Mononuclear cell (primary cell): Measurements from ENCODE around the gene TRIM3. TPM values are rescaled to one million over a fixed set of nuclear protein-coding genes. Genes with fewer than 3 reads are reported as not detected.

Experiments used
- H3K27me3 ChIP-seq: 2 replicates; pipeline ENCODE4 v1.6.0; 2011; ENCODE audit warnings: low read length, control low read depth; ENCODE audit not compliant: insufficient read depth
- H3K4me1 ChIP-seq: 2 replicates; pipeline ENCODE4 v1.5.1; 2011; ENCODE audit warnings: mild to moderate bottlenecking, low read length, control low read depth; ENCODE audit not compliant: insufficient read depth
- H3K4me3 ChIP-seq: 2 replicates; pipeline ENCODE4 v1.5.1; 2011; ENCODE audit warnings: mild to moderate bottlenecking, low read length, moderate library complexity
- H3K9me3 ChIP-seq: 2 replicates; pipeline ENCODE4 v1.5.1; 2011; ENCODE audit warnings: low read depth, mild to moderate bottlenecking, control low read depth, low read length
- total RNA-seq: library from RNA; depleted of rRNA; stranded (reverse); fragments of >200 nt; gene quantifications from one replicate; pipeline ENCODE4 v1.2.3, GENCODE V29; 2012

Gene TRIM3
- total RNA-seq, 1 donor: 12.1 TPM

GRCh38 chr11:6405052-6405667 lies 68.6 kb downstream of the TRIM3 start:
- Histone ChIP-seq H3K4me1 (peaks cover 48% of the 10 kb centered on the region), H3K27me3 (no peaks in the 10 kb centered on the region), H3K9me3 (no peaks in the 10 kb centered on the region), H3K4me3 (no peak overlapping the region)

GRCh38 chr11:6404342-6405051 lies 69.2 kb downstream of the TRIM3 start:
- Histone ChIP-seq H3K9me3 (no peaks in the 10 kb centered on the region), H3K27me3 (no peaks in the 10 kb centered on the region), H3K4me1 (peaks cover 48% of the 10 kb centered on the region), H3K4me3 (no peak overlapping the region)

DNA sequence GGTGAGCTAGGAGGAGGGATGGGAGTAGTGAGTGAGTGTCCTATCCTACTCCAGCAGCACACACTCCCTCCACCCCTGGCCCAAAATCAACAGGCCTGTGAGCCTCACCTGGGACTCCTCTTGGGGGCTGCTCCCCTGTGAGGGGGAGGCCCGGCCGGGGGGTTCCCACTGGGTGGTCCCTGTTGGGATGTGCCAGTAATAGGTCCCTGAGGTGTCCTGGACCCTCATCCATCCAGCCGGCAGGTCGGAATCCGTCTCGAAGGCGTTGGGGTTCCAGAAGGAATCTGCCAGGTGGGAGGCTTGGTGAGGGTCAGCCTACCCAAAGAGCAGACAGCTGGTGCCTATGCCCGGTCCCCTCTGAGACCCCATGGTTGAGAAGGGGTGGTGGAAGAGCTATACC lies 70.2 kb downstream of the TRIM3 start:
- Histone ChIP-seq H3K27me3 (no peaks in the 10 kb centered on the region), H3K9me3 (no peaks in the 10 kb centered on the region), H3K4me3 (no peak overlapping the region), H3K4me1 (peaks cover 48% of the 10 kb centered on the region)

DNA sequence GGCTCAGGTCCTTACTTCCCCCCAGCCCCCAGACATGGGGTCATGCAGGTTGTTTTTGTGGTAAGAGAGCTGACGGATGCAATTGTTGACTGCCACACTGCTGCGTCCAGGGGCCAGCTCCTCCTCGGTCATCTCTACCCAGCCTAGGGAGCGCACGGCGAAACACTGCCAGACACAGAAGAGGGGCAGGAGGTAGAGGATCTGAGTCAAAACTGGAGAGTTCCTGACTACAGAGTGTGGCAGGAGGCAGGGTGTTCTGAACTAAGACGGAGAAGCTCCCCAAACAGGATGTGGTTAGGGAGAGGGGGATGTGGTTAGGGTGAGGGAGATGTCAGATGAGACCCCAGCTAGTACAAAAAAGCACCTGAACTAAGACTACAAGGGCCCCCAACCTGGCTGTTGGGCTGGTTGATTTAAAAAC lies 71.2 kb downstream of the TRIM3 start:
- H3K27me3 ChIP-seq: no peaks in the 10 kb centered on the region
- peaks cover 48% of the 10 kb centered on the region for H3K4me1 ChIP-seq
- no peaks in the 10 kb centered on the region for H3K9me3 ChIP-seq
- H3K4me3 ChIP-seq: no peak overlapping the region

DNA sequence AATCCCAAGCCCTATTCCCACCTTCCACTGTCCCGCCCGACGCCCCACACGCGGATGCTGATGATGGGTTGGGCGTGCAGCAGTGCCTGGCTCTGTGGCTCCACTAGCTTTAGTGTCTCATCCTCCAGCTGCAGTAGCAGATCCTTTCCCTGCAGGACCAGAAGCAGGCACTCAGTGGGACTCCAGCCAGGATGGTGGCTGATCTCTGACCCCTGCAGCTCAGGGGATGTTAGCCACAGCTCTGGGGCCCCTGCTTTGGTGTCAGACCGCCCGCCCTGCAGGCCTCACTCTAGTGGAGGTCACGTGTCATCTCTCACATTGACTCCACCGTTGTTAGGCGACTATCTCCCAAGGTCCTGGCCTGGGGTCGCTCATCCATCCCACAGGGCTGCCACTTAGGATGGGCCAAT lies 71.7 kb downstream of the TRIM3 start:
- Histone ChIP-seq H3K27me3 (no peaks in the 10 kb centered on the region), H3K9me3 (no peaks in the 10 kb centered on the region), H3K4me1 (peaks cover 48% of the 10 kb centered on the region), H3K4me3 (no peak overlapping the region)

DNA sequence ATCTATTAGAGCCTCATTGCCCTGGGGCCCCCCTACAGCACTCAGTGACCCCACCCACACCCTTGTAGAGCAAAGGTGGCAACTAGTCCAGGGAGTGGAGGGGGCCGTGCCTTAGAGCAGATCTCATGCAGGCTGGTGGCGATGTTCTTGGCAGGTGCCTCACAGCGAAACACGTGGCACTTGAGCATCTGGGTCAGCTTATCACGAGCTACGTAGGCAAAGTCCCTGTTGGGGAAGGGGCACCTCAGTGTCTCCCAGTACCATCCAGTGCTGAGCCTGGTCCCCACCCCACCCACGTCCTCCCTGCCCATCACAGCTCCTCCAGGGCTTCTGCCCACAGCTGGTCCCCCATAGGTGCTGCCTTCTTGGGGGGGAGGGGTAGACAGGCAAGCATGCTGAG lies 72.3 kb downstream of the TRIM3 start:
- H3K27me3 ChIP-seq: no peaks in the 10 kb centered on the region
- no peak overlapping the region for H3K4me3 ChIP-seq
- H3K4me1 ChIP-seq: peaks cover 48% of the 10 kb centered on the region
- H3K9me3 ChIP-seq: no peaks in the 10 kb centered on the region

GRCh38 chr11:6400431-6401345 lies 73.1 kb downstream of the TRIM3 start:
- Histone ChIP-seq H3K9me3 (no peaks in the 10 kb centered on the region), H3K4me3 (no peak overlapping the region), H3K4me1 (peaks cover 48% of the 10 kb centered on the region), H3K27me3 (no peaks in the 10 kb centered on the region)

Other genes with a start within 250 kb of the TRIM3 start
- gene FHIP1B, start 239.3 kb downstream of the TRIM3 start, total RNA-seq: 27.6 TPM
- gene CNGA4, start 234.9 kb downstream of the TRIM3 start, total RNA-seq: 0.21 TPM
- gene CCKBR, start 214.1 kb downstream of the TRIM3 start, total RNA-seq: not detected
- 1.8 TPM for gene CAVIN3, start 153.4 kb downstream of the TRIM3 start, total RNA-seq
- gene SMPD1, start 83.5 kb downstream of the TRIM3 start, total RNA-seq: 21.1 TPM
- gene APBB1, start 54.8 kb downstream of the TRIM3 start, total RNA-seq: 57.1 TPM
- gene HPX, start 33.0 kb downstream of the TRIM3 start, total RNA-seq: 0.31 TPM
- 33.3 TPM for gene ARFIP2, start 7.4 kb upstream of the TRIM3 start, total RNA-seq
- gene TIMM10B, start 7.6 kb upstream of the TRIM3 start, total RNA-seq: 70.2 TPM
- gene DNHD1, start 23.3 kb upstream of the TRIM3 start, total RNA-seq: 18.3 TPM
- 19.0 TPM for gene RRP8, start 129.7 kb upstream of the TRIM3 start, total RNA-seq
- 45.5 TPM for gene ILK, start 129.8 kb upstream of the TRIM3 start, total RNA-seq
- gene TAF10, start 138.3 kb upstream of the TRIM3 start, total RNA-seq: 33.2 TPM
- gene TPP1, start 145.5 kb upstream of the TRIM3 start, total RNA-seq: 86.2 TPM
- 3.8 TPM for gene DCHS1, start 181.9 kb upstream of the TRIM3 start, total RNA-seq
- gene MRPL17, start 209.4 kb upstream of the TRIM3 start, total RNA-seq: 9.0 TPM